ENCODE data around the gene TRPM3. TPM values are rescaled to one million over a fixed set of nuclear protein-coding genes. Genes with fewer than 3 reads are reported as not detected.

The TRPM3 gene
- total and polyA plus RNA-seq, 9 of the 15 experiments (the other 6 are each of a cell fraction or from before 2014, with no cell fraction given): 0.04 TPM; not detected in 8

- Histone ChIP-seq H3K27me3 (ENCODE audit: control insufficient read depth in 2 of 2, insufficient read depth in 2 of 2, low read length in 2 of 2) (no peaks in the 10 kb centered on the region), H3K4me3 (no peak overlapping the region), H3K36me3 (ENCODE audit: control insufficient read depth, insufficient read depth, low read length) (no peaks in the 10 kb centered on the region), H3K4me2 (ENCODE audit: insufficient read depth, low read length) (no peak overlapping the region), H3K9me1 (ENCODE audit: control insufficient read depth, insufficient read depth, low read length) (no peaks in the 10 kb centered on the region), H3K9me3 (replicated peaks; ENCODE audit: control insufficient read depth, insufficient read depth, low read depth, low read length) (no peaks in the 10 kb centered on the region), H3K27ac (ENCODE audit: extremely low read depth, low read depth, low read length) (no peak overlapping the region), H2AFZ (ENCODE audit: low read depth, low read length) (no peak overlapping the region), H4K20me1 (replicated peaks; ENCODE audit: control insufficient read depth, insufficient read depth, low read length) (no peaks in the 10 kb centered on the region), H3K9ac (ENCODE audit: insufficient read depth in 1 of 2, low read depth in 2 of 2, low read length in 2 of 2) (no peak overlapping the region), H3K79me2 (ENCODE audit: control insufficient read depth, insufficient read depth, low read length) (no peaks in the 10 kb centered on the region), H3K4me1 (replicated peaks in 1 of 2; ENCODE audit: control insufficient read depth in 2 of 2, insufficient read depth in 2 of 2, low read length in 2 of 2) (no peaks in the 10 kb centered on the region)
- intact Hi-C loops (cut with micrococcal nuclease) (no loop called here), in situ Hi-C loops (cut with MboI) (no loop called here)
- no peak for FAIRE-seq
- DNase-seq (ENCODE audit: extremely low read depth in 1 of 4, low spot score in 3 of 4): no peak
- BruUV-seq (replicated peaks): no TSS peak
- ATAC-seq: no peak
- ChIA-PET CTCF (ENCODE audit: low intra/inter-chr PET ratio) (no interaction called here), POLR2A (no interaction called here)
- WGBS (ENCODE audit: insufficient coverage, low coverage, missing lambda C conversion rate): no CpG with 5 or more reads among the region's 1 CpG
- TF ChIP-seq TRIM28 (IDR thresholded peaks at IDR 0.05): no peak
- no peak for TF ChIP-seq GATAD2B (IDR thresholded peaks at IDR 0.05; ENCODE audit: borderline replicate concordance)
- TF ChIP-seq ARID3B (CRISPR knock-in tag; IDR thresholded peaks at IDR 0.05; ENCODE audit: borderline replicate concordance): no peak
- TF ChIP-seq SNRNP70 (optimal IDR thresholded peaks at IDR 0.05; ENCODE audit: low read depth, low read length): no peak
- no peak for TF ChIP-seq RUNX1 (IDR thresholded peaks at IDR 0.05; ENCODE audit: low read depth)
- no peak for TF ChIP-seq ZFPM2 (CRISPR knock-in tag; IDR thresholded peaks at IDR 0.05)
- TF ChIP-seq E4F1 (CRISPR knock-in tag; IDR thresholded peaks at IDR 0.05; ENCODE audit: borderline replicate concordance): no peak
- TF ChIP-seq COPS2 (conservative IDR thresholded peaks at IDR 0.05): no peak
- TF ChIP-seq STAT6 (CRISPR knock-in tag; IDR thresholded peaks at IDR 0.05): no peak
- no peak for TF ChIP-seq ZNF77 (CRISPR knock-in tag; IDR thresholded peaks at IDR 0.05)
- TF ChIP-seq RB1 (IDR thresholded peaks at IDR 0.05; ENCODE audit: low read depth): no peak
- TF ChIP-seq FOXO4 (CRISPR knock-in tag; IDR thresholded peaks at IDR 0.05): no peak
- no peak for TF ChIP-seq ZBED1 (IDR thresholded peaks at IDR 0.05)
- TF ChIP-seq PPARD (CRISPR knock-in tag; IDR thresholded peaks at IDR 0.05): no peak
- TF ChIP-seq NFRKB (IDR thresholded peaks at IDR 0.05; ENCODE audit: low read depth): no peak
- no peak for TF ChIP-seq DMBX1 (CRISPR knock-in tag; IDR thresholded peaks at IDR 0.05; ENCODE audit: borderline replicate concordance)
- TF ChIP-seq ARID1B (IDR thresholded peaks at IDR 0.05): no peak
- TF ChIP-seq MAFF (IDR thresholded peaks at IDR 0.05; ENCODE audit: low read length): no peak
- no peak for TF ChIP-seq SREBF2 (CRISPR knock-in tag; IDR thresholded peaks at IDR 0.05)
Measured at GRCh38 chr9:70673844-70674243, 447.6 kb downstream of the TRPM3 start.

All from K562 (cell line).